Activated naive CD8-positive, alpha-beta T cell (primary cell): ENCODE data around the gene SPART.

ENCODE experiments used
- H3K27ac Mint-ChIP-seq: one replicate; pipeline ENCODE4 v1.8.0; 2021; ENCODE audit warnings: mixed read lengths
- H3K27me3 Mint-ChIP-seq: one replicate; pipeline ENCODE4 v1.8.0; 2021; ENCODE audit warnings: mixed read lengths
- H3K36me3 Mint-ChIP-seq: one replicate; pipeline ENCODE4 v1.8.0; 2021; ENCODE audit warnings: mixed read lengths
- H3K4me1 Mint-ChIP-seq: one replicate; pipeline ENCODE4 v1.8.0; 2021; ENCODE audit warnings: low read depth, mixed read lengths
- H3K4me3 Mint-ChIP-seq: one replicate; pipeline ENCODE4 v1.8.0; 2021; ENCODE audit warnings: mild to moderate bottlenecking, mixed read lengths
- H3K9me3 Mint-ChIP-seq: one replicate; pipeline ENCODE4 v1.8.0; 2021; ENCODE audit warnings: low read depth, mixed read lengths

Gene SPART

GRCh38 chr13:36259361-36260137 is 86.6 kb downstream of the SPART start:
- Mint-ChIP-seq H3K27ac (no peak overlapping the region), H3K27me3 (peaks cover 4% of the 10 kb centered on the region), H3K36me3 (no peaks in the 10 kb centered on the region), H3K9me3 (no peaks in the 10 kb centered on the region), H3K4me3 (no peak overlapping the region), H3K4me1 (no peaks in the 10 kb centered on the region)

- no peak overlapping the region for H3K27ac Mint-ChIP-seq
- H3K9me3 Mint-ChIP-seq, result no peaks in the 10 kb centered on the region
These were observed 87.4 kb downstream of the SPART start for GRCh38 chr13:36258831-36259230.

More at GRCh38 chr13:36258831-36259230, 87.4 kb downstream of the SPART start:
- H3K36me3 Mint-ChIP-seq, result no peaks in the 10 kb centered on the region
- no peaks in the 10 kb centered on the region for H3K4me1 Mint-ChIP-seq
- no peak overlapping the region for H3K4me3 Mint-ChIP-seq
- peaks cover 4% of the 10 kb centered on the region for H3K27me3 Mint-ChIP-seq
